WI38 (cell line): ENCODE results near the gene PTPRK.

Experiments
- H3K4me3 ChIP-seq: 2 replicates; pipeline ENCODE4 v1.5.1; 2011; ENCODE audit warnings: low read depth, mild to moderate bottlenecking, control low read depth, low read length
- TF ChIP-seq, protein P1 (sequence below): IDR thresholded peaks from 2 replicates; pipeline ENCODE4 v1.5.1; 2012; ENCODE audit warnings: low read depth, mild to moderate bottlenecking, control low read depth, low read length

The PTPRK gene

DNA sequence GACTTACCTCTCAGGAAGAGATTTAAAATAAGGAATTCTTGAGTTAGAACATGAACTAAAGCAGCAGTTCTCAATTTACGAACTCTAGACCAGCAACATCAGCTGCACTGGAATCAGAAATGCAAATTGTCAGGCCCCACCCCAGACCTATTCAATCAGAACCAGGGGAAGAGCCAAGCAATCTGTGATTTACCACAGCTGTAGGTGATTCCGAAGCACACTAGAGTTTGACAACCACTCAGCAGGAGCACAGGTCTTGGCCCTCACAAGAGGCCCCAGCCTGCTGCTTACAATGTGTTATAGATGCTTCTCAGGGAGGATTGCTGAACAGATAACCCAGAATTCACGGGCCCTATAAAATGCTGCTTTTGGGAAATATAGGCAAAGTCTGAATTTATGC is 279.2 kb downstream of the PTPRK start:
- TF ChIP-seq, protein P1, sequence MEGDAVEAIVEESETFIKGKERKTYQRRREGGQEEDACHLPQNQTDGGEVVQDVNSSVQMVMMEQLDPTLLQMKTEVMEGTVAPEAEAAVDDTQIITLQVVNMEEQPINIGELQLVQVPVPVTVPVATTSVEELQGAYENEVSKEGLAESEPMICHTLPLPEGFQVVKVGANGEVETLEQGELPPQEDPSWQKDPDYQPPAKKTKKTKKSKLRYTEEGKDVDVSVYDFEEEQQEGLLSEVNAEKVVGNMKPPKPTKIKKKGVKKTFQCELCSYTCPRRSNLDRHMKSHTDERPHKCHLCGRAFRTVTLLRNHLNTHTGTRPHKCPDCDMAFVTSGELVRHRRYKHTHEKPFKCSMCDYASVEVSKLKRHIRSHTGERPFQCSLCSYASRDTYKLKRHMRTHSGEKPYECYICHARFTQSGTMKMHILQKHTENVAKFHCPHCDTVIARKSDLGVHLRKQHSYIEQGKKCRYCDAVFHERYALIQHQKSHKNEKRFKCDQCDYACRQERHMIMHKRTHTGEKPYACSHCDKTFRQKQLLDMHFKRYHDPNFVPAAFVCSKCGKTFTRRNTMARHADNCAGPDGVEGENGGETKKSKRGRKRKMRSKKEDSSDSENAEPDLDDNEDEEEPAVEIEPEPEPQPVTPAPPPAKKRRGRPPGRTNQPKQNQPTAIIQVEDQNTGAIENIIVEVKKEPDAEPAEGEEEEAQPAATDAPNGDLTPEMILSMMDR = no peak
- H3K4me3 ChIP-seq = no peak overlapping the region

DNA sequence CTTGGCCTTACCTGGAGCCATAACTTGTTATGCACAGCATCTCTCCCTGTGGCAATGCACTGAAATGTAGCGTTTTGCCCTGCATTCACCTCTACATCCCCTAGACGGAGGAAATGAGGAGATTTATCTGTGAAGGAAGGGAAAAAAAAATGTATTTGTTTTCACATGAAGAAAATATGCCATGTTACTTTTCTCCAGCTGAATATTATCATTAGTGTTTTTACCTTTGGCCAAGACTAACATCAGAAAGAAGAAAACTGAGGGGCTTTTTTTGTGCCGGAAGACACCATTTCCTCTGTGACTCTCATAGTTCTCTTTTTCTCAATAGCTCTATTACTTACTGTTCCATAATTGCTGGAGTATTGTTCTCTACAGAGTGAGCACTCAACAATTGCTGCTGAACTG is 280.4 kb downstream of the PTPRK start:
- TF ChIP-seq, protein P1 = no peak

DNA sequence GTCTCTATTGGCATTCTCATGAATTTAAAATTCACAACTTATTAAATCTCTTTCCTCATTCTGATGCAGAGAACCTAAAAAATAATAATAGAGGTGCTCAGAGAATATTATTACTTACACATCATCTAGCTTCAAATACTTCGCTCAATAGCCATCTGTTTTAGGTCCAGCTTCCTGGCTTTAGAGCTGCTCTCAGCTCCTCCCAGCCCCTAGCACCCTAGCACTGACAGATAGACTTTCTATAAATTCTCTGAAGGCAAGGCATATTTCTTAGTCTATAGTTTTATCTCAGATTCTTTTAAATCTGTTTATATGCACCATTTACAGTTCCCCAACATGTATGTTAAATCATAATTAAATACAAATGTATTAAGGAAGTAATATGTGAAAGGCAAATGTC is 281.3 kb downstream of the PTPRK start:
- TF ChIP-seq, protein P1 = no peak
- no peak overlapping the region for H3K4me3 ChIP-seq

More for the DNA sequence above, 280.4 kb downstream of the PTPRK start:
- no peak overlapping the region for H3K4me3 ChIP-seq

DNA sequence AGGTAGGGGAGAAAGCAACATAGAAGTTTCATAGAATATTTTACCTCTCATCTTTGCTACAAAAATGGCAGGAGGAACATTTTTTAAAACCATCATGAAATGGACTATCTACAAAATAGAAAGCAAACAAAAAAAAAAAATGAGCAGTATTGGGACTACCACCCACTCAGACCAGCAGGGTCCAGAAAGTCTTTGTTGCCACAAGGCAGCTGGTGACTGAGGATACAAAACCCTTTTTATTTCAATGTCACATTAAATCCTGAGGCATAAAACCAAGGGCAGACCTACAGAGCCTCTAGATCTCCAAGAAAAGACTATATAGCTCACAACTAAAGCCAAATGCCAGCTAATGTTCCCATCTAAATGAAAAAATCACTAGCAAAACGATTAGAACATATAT is 282.2 kb downstream of the PTPRK start:
- TF ChIP-seq, protein P1 = no peak
- no peak overlapping the region for H3K4me3 ChIP-seq

DNA sequence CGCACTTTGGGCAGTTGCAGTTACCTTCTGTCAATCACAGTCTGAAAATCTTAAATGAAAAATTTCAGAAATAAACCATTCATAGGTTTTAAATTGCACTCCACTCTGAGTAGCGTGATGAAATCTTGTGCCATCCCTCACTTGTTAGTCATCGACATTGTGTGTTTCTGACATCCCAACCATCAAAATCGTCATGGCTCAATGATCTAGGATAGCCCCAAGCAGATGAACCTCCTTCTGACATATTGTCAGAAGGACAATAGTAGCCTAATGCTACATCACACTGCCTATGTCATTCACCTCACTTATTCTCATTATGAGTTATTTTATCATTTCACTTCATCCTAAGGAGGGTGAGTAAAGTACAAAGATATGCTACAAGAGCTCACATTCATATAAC is 284.8 kb downstream of the PTPRK start:
- TF ChIP-seq, protein P1 = no peak
- no peak overlapping the region for H3K4me3 ChIP-seq

DNA sequence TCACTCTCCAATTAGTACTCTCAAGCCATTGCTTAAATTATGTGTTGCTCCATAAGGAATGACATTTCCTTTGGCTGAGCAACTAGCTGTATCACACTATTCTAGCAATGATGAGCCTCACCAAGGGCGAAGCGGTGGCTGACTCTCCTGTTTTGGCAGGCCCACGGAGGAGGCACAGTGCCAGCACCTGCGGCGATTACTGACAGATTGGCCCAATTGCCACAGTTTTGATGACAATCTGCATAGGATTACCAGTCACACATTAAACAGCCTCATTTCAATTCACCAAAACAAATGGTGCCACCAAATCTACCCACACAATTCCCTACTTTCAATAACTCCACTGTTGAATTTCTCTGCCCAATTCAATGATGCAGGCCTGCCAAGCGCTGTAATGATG is 286.9 kb downstream of the PTPRK start:
- H3K4me3 ChIP-seq = no peak overlapping the region
- TF ChIP-seq, protein P1 = no peak

DNA sequence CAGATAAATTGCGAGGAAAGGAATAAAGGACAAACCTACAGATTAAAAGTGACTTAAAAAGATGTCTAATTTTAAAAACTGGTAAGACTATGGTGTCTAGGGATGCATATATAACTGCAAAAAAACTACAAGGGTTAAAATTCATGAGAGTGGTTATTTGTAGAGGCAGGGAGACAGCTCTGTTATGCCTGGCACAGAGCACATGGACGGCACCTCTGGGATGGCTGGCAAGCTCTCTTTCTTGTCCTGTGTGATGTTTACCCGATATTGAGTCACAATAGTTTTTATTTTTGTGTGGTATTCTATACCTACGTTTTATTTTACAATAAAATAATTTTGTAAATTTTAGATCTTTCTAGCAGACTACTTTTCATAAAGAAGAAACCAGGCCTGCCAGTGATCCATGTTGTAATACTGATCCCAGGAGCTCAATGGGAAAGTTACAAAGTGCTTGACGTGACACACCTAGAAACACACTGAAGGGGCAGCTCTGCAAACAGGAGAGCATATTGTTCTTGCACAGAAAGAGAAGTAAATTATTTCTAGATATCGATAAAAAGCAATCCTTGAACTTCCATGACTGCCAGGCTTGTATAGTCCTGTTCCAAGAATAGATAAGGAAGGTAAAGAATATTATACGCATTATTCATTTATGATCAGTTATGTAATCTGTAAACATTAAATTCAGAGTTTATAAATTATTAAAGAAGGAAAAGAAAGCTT is 290.0 kb downstream of the PTPRK start:
- H3K4me3 ChIP-seq = no peak overlapping the region

More for the DNA sequence above, 290.0 kb downstream of the PTPRK start:
- TF ChIP-seq, protein P1 = no peak
